ENCODE data around the gene STAT4.

STAT4 gene

GRCh38 chr2:191081411-191082155 is 69.2 kb downstream of the STAT4 start:
- DNase-seq (ENCODE audit: low read depth in 2 of 2), result peak; percentile 31 to 49

- no peak for DNase-seq (ENCODE audit: low read depth in 2 of 2)
Observed at GRCh38 chr2:191078165-191078867, 72.5 kb downstream of the STAT4 start.

- DNase-seq (ENCODE audit: low read depth in 2 of 2), result no peak
Observed at GRCh38 chr2:191070276-191070675, 80.5 kb downstream of the STAT4 start.

GRCh38 chr2:191069606-191070005 is 81.2 kb downstream of the STAT4 start:
- DNase-seq (ENCODE audit: low read depth in 2 of 2), result no peak

- no peak for DNase-seq (ENCODE audit: low read depth in 2 of 2)
Observed at GRCh38 chr2:191066919-191067233, 83.9 kb downstream of the STAT4 start.

- DNase-seq (ENCODE audit: low read depth in 2 of 2), result no peak
Observed at GRCh38 chr2:191066197-191066918, 84.4 kb downstream of the STAT4 start.

GRCh38 chr2:191065785-191066184 is 85.0 kb downstream of the STAT4 start:
- no peak for DNase-seq (ENCODE audit: low read depth in 2 of 2)

GRCh38 chr2:191064590-191064989 is 86.2 kb downstream of the STAT4 start:
- no peak for DNase-seq (ENCODE audit: low read depth in 2 of 2)

GRCh38 chr2:191063584-191063983 is 87.2 kb downstream of the STAT4 start:
- no peak for DNase-seq (ENCODE audit: low read depth in 2 of 2)

- no peak for DNase-seq (ENCODE audit: low read depth in 2 of 2)
Observed at GRCh38 chr2:191061381-191061980, 89.3 kb downstream of the STAT4 start.

GRCh38 chr2:191059308-191059707 is 91.5 kb downstream of the STAT4 start:
- DNase-seq (ENCODE audit: low read depth in 2 of 2), result no peak

GRCh38 chr2:191056228-191056627 is 94.6 kb downstream of the STAT4 start:
- DNase-seq (ENCODE audit: low read depth in 2 of 2), result no peak

GRCh38 chr2:191053256-191053655 is 97.5 kb downstream of the STAT4 start:
- DNase-seq (ENCODE audit: low read depth in 2 of 2), result no peak

- DNase-seq (ENCODE audit: low read depth in 2 of 2), result peak; percentile 54 to 56
Observed at GRCh38 chr2:191051825-191052778, 98.7 kb downstream of the STAT4 start.

GRCh38 chr2:191051177-191051576 is 99.6 kb downstream of the STAT4 start:
- no peak for DNase-seq (ENCODE audit: low read depth in 2 of 2)

- DNase-seq (ENCODE audit: low read depth in 2 of 2), result peak; percentile 85 to 87
Observed at GRCh38 chr2:191050640-191050987, 100.2 kb downstream of the STAT4 start.

- peak; percentile 97 for DNase-seq (ENCODE audit: low read depth in 2 of 2)
Observed at GRCh38 chr2:191049728-191050639, 100.8 kb downstream of the STAT4 start.

GRCh38 chr2:191048073-191048472 is 102.7 kb downstream of the STAT4 start:
- no peak for DNase-seq (ENCODE audit: low read depth in 2 of 2)

- no peak for DNase-seq (ENCODE audit: low read depth in 2 of 2)
Observed at GRCh38 chr2:191045141-191045540, 105.7 kb downstream of the STAT4 start.

- DNase-seq (ENCODE audit: low read depth in 2 of 2), result peak; percentile 69 to 73
Observed at GRCh38 chr2:191043438-191043837, 107.4 kb downstream of the STAT4 start.
